Stimulated activated naive CD8-positive, alpha-beta T cell treated with anti-CD3 and anti-CD28 coated beads, Interleukin-15, amount 100 ng/mL, for 72 hours (primary cell): ENCODE measurements around the gene SLC25A43.
A peak's percentile ranks its signal among the peaks of the same experiment; 100 is the strongest.
"Not testable (repeated sequence)": the region's sequence is repeated elsewhere in the genome, so short reads cannot be mapped to it uniquely, and the experiment has no call there.

ENCODE experiments used
- ATAC-seq: fragments of 150-1000 bp; cut with Tn5 transposase; 2 replicates; pipeline ENCODE4 v1.10.0; 2021; ENCODE audit warnings: mild to moderate bottlenecking, moderate library complexity
- DNase-seq, 2 donors: peaks; one replicate each; pipeline ENCODE4 v3.0.0; 2021 to 2022
- H3K27ac Mint-ChIP-seq, 2 donors: one replicate each; pipeline ENCODE4 v1.8.0; 2022; ENCODE audit warnings: mild to moderate bottlenecking in 2 of 2, mixed read lengths in 2 of 2, moderate library complexity in 2 of 2
- H3K27me3 Mint-ChIP-seq: one replicate; pipeline ENCODE4 v1.8.0; 2022; ENCODE audit warnings: mixed read lengths
- H3K4me1 Mint-ChIP-seq: one replicate; pipeline ENCODE4 v1.8.0; 2022; ENCODE audit warnings: mild to moderate bottlenecking, mixed read lengths
- H3K4me3 Mint-ChIP-seq, 2 donors: one replicate each; pipeline ENCODE4 v1.8.0; 2022; ENCODE audit warnings: mild to moderate bottlenecking in 2 of 2, mixed read lengths in 2 of 2, moderate library complexity in 1 of 2
- H3K9me3 Mint-ChIP-seq, 2 donors: one replicate each; pipeline ENCODE4 v1.8.0; 2022; ENCODE audit warnings: mixed read lengths in 2 of 2

Gene SLC25A43

DNA sequence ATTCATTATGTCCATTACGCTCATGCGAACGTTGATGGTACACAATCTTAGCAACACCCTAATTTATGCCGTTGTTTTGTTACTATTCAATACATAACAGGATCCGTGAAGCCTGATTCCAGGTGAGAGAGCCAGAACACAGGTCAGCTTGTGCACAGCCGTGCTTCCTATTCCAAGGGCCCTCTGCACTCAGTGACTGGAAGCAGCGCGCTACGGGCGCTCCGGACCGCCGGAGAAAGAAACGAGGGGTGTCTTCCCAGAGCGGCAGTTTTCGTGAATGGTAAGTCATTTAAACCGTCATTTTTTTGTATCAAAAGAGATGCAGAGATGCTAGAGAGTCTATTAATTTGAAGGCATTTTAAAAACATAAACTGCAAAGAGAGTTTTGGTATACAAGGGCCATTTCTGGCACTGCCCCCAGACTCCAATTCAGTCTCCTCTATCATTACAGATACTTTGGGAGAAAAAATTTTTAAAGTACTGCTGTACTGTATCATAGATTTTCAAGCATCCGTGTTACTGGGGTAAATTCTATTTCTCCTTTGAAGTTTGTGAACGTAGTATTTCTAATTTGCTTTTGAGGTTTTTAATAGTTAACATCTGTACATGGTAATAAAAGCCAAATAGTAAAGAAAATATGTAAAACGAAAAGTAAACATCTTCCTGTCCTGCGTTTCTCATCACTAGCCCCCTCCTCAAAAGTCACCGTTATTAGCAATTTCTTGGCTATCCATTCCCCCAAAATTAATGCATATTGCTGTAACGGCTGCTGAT is 75.7 kb downstream of the SLC25A43 start:
- H3K9me3 Mint-ChIP-seq, result no peaks in the 10 kb centered on the region
- ATAC-seq (no peak), DNase-seq (no peak)
- H3K27me3 Mint-ChIP-seq, result no peaks in the 10 kb centered on the region
- H3K4me1 Mint-ChIP-seq, result peaks cover 10% of the 10 kb centered on the region
- no peak overlapping the region for H3K4me3 Mint-ChIP-seq
- H3K27ac Mint-ChIP-seq, result peak overlapping the region in 1 of 2 donors; percentile 72

DNA sequence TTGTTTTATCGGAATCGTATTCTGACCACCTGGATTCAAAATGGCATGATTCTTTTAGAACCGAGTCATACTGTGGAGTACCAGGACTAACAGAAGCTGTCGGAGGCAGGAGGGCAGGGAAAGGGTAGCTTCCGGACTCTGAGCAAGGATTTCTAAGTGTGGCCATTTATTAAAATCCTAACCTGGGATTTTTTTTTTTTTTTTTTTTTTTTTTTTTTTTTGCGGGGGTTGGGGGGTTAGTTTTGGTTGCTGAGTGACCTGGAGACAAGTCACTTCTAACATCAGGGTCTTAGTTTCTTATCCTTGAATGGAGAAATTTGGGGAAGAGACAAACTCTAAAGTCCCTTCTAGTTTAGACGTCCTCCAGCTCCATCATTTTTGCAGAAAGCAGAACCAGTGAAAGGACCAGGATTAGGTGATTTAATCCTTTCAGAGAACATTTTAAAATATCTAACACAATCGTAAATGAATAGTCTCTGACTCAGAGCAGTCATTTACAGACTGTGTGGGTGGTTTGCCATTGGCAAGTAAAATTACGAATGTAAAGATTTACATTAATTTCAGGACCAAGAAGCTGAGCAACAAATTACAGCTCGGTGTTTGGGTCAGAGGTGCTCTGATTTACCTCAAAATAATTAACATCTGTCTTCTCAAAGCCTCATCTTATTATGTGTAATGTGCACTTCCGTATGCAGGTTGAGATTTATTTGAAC is 76.4 kb downstream of the SLC25A43 start:
- DNase-seq (no peak), ATAC-seq (no peak)
- Mint-ChIP-seq H3K4me1 (peaks cover 2% of the 10 kb centered on the region), H3K9me3 (no peaks in the 10 kb centered on the region), H3K4me3 (no peak overlapping the region), H3K27ac (peak overlapping the region in 1 of 2 donors; percentile 72), H3K27me3 (no peaks in the 10 kb centered on the region)

DNA sequence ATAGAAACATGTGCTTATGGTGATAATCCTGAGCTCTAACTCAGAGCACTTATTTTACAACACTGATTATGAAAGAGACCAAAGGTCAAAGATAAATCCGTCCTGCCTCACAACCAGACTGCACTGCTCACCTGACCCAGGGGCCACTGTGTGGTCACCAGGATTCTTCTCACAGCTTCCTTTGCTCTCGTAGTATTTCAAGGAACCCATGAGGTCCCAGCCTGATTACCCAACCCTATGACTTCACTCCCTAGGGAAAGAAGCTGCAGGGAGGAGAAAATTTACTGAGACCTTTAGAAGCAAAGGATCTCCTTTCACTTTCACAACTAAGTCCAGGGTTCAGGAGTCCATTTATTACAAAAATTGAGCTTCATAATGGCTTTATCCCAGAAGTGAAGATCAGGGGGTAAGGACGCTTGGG is 78.7 kb downstream of the SLC25A43 start:
- no peak overlapping the region for H3K4me3 Mint-ChIP-seq
- H3K9me3 Mint-ChIP-seq, result no peaks in the 10 kb centered on the region
- DNase-seq (no peak), ATAC-seq (no peak)
- peaks cover 7% of the 10 kb centered on the region for H3K4me1 Mint-ChIP-seq
- H3K27me3 Mint-ChIP-seq, result no peaks in the 10 kb centered on the region
- peak overlapping the region in 1 of 2 donors; percentile 27 for H3K27ac Mint-ChIP-seq

DNA sequence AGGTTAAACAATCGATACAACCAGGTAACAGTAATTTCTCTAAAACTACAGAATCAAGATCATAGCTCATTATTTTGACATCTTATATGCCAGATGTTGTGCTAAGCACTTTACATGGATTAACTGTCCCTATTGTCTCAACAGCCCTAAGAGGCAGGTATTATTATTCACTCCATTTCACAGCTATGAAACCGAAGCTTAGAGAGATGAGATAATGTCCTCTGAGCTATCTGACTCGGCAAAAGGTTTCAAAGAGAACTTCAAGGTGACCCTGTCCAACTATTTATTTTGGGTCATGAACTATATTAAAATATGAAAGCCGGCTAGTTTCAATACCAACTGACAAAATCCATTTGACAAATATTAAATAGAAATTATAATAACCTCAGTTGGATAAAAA is 79.4 kb downstream of the SLC25A43 start:
- no peaks in the 10 kb centered on the region for H3K9me3 Mint-ChIP-seq
- DNase-seq (no peak), ATAC-seq (no peak)
- no peak overlapping the region for H3K4me3 Mint-ChIP-seq
- H3K27me3 Mint-ChIP-seq, result no peaks in the 10 kb centered on the region
- H3K27ac Mint-ChIP-seq, result no peak overlapping the region
- peaks cover 11% of the 10 kb centered on the region for H3K4me1 Mint-ChIP-seq

DNA sequence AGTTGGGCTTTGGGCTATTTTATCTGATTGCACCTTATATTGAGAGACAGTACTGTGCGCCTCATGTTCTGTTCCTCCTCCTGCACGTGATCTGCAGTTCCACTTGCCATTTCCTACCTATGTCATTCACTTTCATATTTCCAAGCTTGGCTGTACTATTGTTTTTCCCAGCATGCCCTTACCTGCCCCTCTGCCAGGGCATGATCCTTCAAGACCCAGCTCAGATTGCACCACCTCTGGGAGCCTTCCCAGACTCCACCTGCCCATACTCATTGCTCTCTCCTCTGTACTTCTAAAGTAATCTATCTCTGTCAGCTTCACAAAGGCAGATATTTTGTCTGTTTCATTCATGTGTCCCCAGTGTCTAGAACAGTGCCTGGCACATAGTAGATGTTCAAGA is 80.7 kb downstream of the SLC25A43 start:
- no peak for ATAC-seq
- Mint-ChIP-seq H3K27ac (no peak overlapping the region), H3K9me3 (no peaks in the 10 kb centered on the region), H3K4me3 (no peak overlapping the region), H3K27me3 (no peaks in the 10 kb centered on the region), H3K4me1 (peaks cover 11% of the 10 kb centered on the region)
- no peak for DNase-seq

DNA sequence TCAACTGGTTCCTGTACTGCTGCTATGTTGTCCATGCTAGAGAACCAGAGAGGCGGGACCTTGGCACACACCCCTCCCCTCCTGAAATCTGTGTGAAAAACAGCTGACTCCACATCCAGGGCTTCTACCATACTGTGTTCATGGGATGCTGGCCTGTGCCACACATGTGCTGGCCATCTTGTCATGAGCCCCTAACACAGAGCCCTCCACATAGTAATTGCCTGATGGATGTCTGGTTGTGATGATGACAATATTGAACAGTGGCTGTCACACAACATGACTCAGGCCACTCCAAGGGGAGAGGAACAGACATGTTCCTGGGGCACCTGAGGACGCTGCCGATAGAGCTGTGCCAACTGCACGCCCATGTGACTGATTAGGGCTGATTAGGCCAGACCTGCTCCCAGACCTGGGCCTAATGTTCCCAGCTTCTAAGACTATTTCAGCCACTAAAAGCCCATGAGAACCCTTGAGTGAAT is 82.2 kb downstream of the SLC25A43 start:
- Mint-ChIP-seq H3K27ac (no peak overlapping the region), H3K4me3 (no peak overlapping the region)
- ATAC-seq, result no peak

DNA sequence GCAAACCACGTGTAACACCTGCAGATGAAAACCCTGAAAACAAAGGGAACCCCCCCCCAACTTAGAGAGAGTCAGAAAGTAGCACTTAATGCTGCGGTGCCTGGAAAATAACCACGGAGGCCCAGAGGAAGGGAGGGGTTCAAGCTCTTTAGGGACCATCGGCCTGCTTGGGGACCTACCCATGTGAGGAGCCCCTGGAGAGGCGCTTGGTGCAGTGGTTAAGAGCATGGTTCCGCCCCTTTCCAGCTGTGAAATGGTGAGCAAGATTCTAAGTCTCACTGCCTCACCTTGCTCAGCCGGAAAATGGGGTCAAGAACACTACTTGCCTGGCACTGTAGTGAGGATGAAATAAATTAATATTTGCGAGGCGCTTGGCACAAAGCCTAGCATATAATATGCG is 82.9 kb downstream of the SLC25A43 start:
- Mint-ChIP-seq H3K4me3 (peak overlapping the region; percentile 69 to 82), H3K9me3 (no peaks in the 10 kb centered on the region), H3K27ac (no peak overlapping the region), H3K27me3 (no peaks in the 10 kb centered on the region), H3K4me1 (peaks cover 16% of the 10 kb centered on the region)
- ATAC-seq (peak; percentile 40), DNase-seq (peak in 1 of 2 donors; percentile 10)

More for the DNA sequence above, 82.2 kb downstream of the SLC25A43 start:
- no peaks in the 10 kb centered on the region for H3K27me3 Mint-ChIP-seq
- peaks cover 11% of the 10 kb centered on the region for H3K4me1 Mint-ChIP-seq
- no peak for DNase-seq
- H3K9me3 Mint-ChIP-seq, result no peaks in the 10 kb centered on the region

DNA sequence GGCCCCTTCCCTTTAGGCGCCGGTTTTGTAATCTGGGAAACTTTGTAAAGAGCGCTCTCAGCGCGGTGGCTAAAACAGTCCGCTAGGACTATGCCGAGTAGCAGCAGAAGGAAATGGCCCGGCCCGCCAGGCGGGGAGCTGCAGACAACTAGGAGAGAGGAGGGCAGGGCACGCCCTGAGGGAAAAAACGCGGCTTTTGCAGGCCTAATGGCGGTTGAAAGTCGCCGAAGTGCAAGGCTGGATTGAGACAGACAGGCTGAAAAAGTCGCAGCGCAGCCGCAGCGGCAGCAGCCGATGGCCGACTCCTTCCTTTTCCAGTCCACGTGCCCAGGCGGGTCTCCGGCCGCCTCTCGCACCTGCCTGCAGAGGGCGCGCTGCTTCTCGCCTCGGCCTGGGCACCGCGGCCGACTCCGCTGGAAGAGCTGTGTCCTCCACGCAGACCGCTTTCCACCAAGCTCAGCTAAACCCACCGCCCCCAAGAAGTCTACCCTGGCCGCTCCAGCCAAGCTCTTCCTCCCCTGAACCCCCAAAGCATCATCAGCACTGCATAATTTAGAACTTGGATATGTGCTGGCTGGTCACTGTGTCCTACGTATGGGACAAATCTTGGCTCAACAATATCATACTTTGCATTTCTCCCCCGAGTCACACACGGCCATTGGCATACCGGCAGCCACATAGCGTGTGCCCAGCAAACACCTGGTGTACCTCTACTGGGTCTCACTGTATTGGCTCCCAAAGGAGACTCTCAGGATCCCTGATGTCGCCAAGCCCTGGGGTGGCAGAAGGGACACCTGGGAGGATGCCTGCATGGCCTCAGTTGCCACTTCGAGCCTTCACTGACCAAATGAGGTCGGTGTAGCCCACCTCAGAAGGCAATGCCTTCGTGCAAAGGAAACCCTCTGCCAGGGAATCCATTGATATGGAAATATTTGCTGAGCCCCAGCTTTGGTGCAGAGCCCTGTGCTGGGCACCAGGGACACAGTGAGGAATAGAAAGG is 83.6 kb downstream of the SLC25A43 start:
- H3K27ac Mint-ChIP-seq, result peak overlapping the region in 1 of 2 donors; percentile 88
- no peaks in the 10 kb centered on the region for H3K27me3 Mint-ChIP-seq
- H3K4me3 Mint-ChIP-seq, result peak overlapping the region; percentile 69 to 82
- DNase-seq (peak; percentile 70 to 76), ATAC-seq (peak; percentile 93)
- peaks cover 16% of the 10 kb centered on the region for H3K4me1 Mint-ChIP-seq
- H3K9me3 Mint-ChIP-seq, result no peaks in the 10 kb centered on the region

DNA sequence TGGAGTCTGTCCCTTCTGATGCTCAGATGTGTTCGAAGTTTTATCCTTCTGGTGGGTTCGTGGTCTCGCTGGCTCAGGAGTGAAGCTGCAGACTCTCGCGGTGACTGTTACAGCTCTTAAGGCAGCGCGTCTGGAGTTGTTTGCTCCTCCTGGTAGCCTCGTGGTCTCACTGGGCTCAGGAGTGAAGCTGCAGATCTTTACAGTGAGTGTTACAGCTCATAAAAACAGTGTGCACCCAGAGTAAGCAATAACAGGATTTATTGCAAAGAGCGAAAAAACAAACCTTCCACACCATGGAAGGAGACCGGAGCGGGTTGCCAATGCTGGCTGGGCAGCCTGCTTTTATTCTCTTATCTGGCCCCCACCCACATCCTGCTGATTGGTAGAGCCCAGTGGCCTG is 87.6 kb downstream of the SLC25A43 start:
- peaks cover 16% of the 10 kb centered on the region for H3K4me1 Mint-ChIP-seq
- DNase-seq, result no peak
- no peaks in the 10 kb centered on the region for H3K9me3 Mint-ChIP-seq
- no peak overlapping the region for H3K4me3 Mint-ChIP-seq
- H3K27me3 Mint-ChIP-seq, result no peaks in the 10 kb centered on the region
- no peak for ATAC-seq
- no peak overlapping the region for H3K27ac Mint-ChIP-seq

DNA sequence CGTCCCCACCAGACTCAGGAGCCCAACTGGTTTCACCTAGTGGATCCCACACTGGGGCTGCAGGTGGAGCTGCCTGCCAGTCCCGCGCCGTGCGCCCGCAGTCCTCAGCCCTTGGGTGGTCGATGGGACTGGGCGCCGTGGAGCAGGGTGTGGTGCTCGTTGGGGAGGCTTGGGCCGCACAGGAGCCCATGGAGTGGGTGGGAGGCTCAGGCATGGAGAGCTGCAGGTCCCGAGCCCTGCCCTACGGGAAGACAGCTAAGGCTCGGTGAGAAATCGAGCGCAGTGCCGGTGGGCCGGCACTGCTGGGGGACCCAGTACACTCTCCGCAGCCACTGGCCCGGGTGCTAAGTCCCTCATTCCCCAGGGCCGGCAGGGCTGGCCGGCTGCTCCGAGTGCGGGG is 88.6 kb downstream of the SLC25A43 start:
- not testable (repeated sequence) for H3K4me1 Mint-ChIP-seq, H3K27ac Mint-ChIP-seq, DNase-seq, H3K9me3 Mint-ChIP-seq, ATAC-seq, H3K27me3 Mint-ChIP-seq, H3K4me3 Mint-ChIP-seq

DNA sequence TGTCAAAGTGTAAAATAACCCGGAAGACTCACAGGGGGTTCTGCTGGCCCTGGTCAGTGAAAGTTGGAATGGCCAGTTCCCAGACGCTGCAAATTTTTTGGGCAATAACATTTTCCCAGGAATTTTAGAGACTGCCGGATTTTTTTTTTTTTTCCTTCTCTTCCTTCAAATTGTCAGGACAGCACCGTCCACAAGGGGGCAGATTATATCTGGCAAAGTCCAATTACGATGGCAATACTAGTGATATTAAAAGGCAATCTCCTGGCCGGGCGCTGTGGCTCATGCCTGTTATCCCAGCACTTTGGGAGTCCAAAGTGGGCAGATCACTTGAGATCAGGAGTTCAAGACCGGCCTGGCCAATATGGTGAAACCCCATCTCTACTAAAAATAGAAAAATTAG is 89.6 kb downstream of the SLC25A43 start:
- no peak for ATAC-seq
- Mint-ChIP-seq H3K9me3 (no peaks in the 10 kb centered on the region), H3K27ac (no peak overlapping the region), H3K27me3 (no peaks in the 10 kb centered on the region), H3K4me3 (no peak overlapping the region), H3K4me1 (peaks cover 5% of the 10 kb centered on the region)
- DNase-seq, result peak in 1 of 2 donors; percentile 14

DNA sequence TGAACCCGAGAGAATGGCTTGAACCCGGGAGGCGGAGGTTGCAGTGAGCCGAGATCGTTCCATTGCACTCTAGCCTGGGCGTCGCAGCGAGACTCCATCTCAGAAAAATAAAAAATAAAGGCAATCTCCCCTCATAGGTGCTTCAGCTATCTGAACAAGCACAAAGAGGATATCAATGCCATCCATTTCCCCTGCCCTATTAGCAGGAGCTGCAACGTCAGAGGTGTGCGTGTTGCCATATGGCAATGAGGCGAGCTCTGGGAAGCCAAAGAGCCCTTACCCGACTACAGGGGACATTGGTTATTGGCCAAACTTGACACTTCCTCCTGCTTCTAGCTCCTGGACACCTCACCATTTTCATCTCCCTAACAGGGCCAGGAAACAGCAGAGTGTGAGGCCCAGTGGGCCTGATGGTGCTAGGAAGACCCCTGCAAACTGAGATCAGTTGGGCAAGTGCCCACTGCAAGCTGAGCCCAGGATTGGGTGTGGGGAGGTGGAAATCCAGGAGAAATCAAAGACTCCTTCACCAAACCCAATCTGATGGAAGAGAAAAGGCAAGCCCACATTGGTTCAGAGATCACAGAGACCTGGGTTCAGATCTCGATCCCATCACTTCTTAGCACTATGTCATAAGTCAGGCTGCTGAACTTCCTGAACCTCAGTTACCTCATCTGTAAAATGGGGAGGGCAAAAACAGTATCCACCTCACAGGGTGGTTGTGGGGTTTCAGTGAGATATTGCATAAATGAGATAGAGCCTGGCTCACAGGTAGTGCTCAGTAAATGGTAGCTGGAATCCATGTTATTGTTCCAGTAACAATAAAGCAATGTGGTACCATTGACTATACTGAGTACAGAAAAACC is 90.3 kb downstream of the SLC25A43 start:
- Mint-ChIP-seq H3K4me1 (peaks cover 5% of the 10 kb centered on the region), H3K27me3 (no peaks in the 10 kb centered on the region), H3K4me3 (no peak overlapping the region), H3K27ac (no peak overlapping the region), H3K9me3 (no peaks in the 10 kb centered on the region)
- DNase-seq (no peak), ATAC-seq (no peak)

DNA sequence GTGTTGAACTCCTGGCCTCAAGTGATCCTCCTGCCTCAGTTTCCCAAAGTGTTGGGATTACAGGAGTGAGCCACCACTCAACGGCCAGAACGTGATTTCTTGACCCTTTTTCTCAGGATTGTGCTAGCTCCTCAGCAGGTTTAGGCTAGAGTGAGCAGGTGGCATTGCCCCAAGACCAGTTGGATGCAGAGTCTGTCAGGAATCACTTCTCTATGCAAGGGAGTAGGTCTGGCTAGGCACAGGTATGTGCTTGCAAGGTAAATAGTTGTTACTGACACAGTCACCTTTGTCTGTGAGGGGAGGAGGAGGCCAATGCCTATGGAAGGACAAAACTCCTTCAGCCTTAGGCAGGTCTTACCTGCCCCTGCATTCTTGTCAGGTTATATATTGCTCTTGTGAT is 93.3 kb downstream of the SLC25A43 start:
- DNase-seq, result no peak
- Mint-ChIP-seq H3K9me3 (no peaks in the 10 kb centered on the region), H3K27me3 (no peaks in the 10 kb centered on the region), H3K4me3 (no peak overlapping the region), H3K4me1 (peaks cover 14% of the 10 kb centered on the region), H3K27ac (no peak overlapping the region)
- ATAC-seq, result no peak

DNA sequence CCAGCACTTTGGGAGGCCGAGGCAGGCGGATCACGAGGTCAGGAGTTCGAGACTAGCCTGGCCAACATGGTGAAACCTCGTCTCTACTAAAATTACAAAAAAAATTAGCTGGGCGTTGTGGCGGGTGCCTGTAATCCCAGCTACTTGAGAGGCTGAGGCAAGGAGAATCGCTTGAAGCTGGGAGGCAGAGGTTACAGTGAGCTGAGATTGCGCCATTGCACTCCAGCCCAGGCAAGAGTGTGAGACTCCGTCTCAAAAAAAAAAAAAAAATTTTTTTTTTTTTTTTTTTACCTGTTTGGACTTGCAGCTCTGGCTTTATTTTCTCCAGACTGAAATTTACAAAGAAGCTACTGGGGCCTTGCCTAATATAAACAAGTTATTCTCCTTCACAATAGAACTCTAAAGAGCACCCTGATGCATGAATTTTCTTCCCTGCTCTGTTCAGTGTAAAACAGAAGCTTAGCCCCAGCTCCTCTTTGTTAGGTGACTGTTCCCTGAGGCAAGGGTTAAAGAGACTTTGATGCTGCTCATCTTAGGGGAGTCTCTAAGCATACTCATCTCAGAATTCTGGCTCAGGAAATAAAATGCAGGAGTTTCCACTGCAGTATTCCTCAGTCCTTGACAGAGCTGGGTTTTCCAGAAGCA is 94.8 kb downstream of the SLC25A43 start:
- not testable (repeated sequence) for ATAC-seq, H3K27ac Mint-ChIP-seq, H3K9me3 Mint-ChIP-seq

More for the DNA sequence above, 94.8 kb downstream of the SLC25A43 start:
- peaks cover 14% of the 10 kb centered on the region for H3K4me1 Mint-ChIP-seq
- not testable (repeated sequence) for DNase-seq, H3K27me3 Mint-ChIP-seq, H3K4me3 Mint-ChIP-seq
